ENCODE data around the gene TMTC2.

Gene TMTC2

GRCh38 chr12:82818271-82819035, 131.7 kb downstream of the TMTC2 start (continued):
- no peak for TF ChIP-seq PRDM2 (tag by site-specific recombination; IDR thresholded peaks at IDR 0.05; ENCODE audit: borderline replicate concordance)

GRCh38 chr12:82826505-82826904, 139.8 kb downstream of the TMTC2 start:
- Histone ChIP-seq H3K9me3 (ENCODE audit: control insufficient read depth, insufficient read depth, low read depth, low read length) (no peaks in the 10 kb centered on the region), H3K27ac (ENCODE audit: extremely low read depth, low read depth, low read length) (no peak overlapping the region), H3K4me1 (ENCODE audit: control insufficient read depth, insufficient read depth, low read length) (no peaks in the 10 kb centered on the region), H3K4me3 (ENCODE audit: low read depth, low read length) (no peak overlapping the region), H3K36me3 (ENCODE audit: control insufficient read depth in 2 of 2, insufficient read depth in 1 of 2, low read length in 2 of 2) (no peaks in the 10 kb centered on the region)
- POLR2A ChIA-PET: no interaction called here
- no peak for TF ChIP-seq ZBTB20 (tag by site-specific recombination; IDR thresholded peaks at IDR 0.05)
- no peak for TF ChIP-seq ZXDB (tag by site-specific recombination; IDR thresholded peaks at IDR 0.05)
- TF ChIP-seq ZBTB10 (tag by site-specific recombination; IDR thresholded peaks at IDR 0.05): no peak
- no peak for TF ChIP-seq PATZ1 (tag by site-specific recombination; IDR thresholded peaks at IDR 0.05)
- TF ChIP-seq SCRT2 (tag by site-specific recombination; IDR thresholded peaks at IDR 0.05): no peak
- TF ChIP-seq ZNF596 (tag by site-specific recombination; IDR thresholded peaks at IDR 0.05): no peak
- TF ChIP-seq ZNF776 (tag by site-specific recombination; IDR thresholded peaks at IDR 0.05; ENCODE audit: borderline replicate concordance): no peak
- no peak for TF ChIP-seq TCF7L2 (IDR thresholded peaks at IDR 0.05; ENCODE audit: borderline replicate concordance, low read depth, low read length)
- no peak for TF ChIP-seq SP2 (tag by site-specific recombination; IDR thresholded peaks at IDR 0.05)
- TF ChIP-seq MZF1 (tag by site-specific recombination; IDR thresholded peaks at IDR 0.05; ENCODE audit: borderline replicate concordance): no peak
- TF ChIP-seq ZNF366 (tag by site-specific recombination; conservative IDR thresholded peaks at IDR 0.05): no peak
- no peak for TF ChIP-seq ZNF658 (tag by site-specific recombination; IDR thresholded peaks at IDR 0.05)
- TF ChIP-seq ZNF132 (tag by site-specific recombination; IDR thresholded peaks at IDR 0.05; ENCODE audit: borderline replicate concordance): no peak
- no peak for TF ChIP-seq EGR2 (tag by site-specific recombination; IDR thresholded peaks at IDR 0.05; ENCODE audit: low read depth)
- CTCF ChIA-PET: no interaction called here
